22Rv1 (cell line): ENCODE measurements around the gene MYCL.

Experiments
- CTCF ChIP-seq: fragments of 450-650 bp; IDR thresholded peaks from 2 replicates; pipeline ENCODE4 v1.5.1; 2017; ENCODE audit warnings: mild to moderate bottlenecking
- ZFX ChIP-seq: fragments of 450-650 bp; IDR thresholded peaks from 2 replicates; pipeline ENCODE4 v1.6.1; 2017; ENCODE audit warnings: antibody characterized with exemption, borderline replicate concordance

DNA sequence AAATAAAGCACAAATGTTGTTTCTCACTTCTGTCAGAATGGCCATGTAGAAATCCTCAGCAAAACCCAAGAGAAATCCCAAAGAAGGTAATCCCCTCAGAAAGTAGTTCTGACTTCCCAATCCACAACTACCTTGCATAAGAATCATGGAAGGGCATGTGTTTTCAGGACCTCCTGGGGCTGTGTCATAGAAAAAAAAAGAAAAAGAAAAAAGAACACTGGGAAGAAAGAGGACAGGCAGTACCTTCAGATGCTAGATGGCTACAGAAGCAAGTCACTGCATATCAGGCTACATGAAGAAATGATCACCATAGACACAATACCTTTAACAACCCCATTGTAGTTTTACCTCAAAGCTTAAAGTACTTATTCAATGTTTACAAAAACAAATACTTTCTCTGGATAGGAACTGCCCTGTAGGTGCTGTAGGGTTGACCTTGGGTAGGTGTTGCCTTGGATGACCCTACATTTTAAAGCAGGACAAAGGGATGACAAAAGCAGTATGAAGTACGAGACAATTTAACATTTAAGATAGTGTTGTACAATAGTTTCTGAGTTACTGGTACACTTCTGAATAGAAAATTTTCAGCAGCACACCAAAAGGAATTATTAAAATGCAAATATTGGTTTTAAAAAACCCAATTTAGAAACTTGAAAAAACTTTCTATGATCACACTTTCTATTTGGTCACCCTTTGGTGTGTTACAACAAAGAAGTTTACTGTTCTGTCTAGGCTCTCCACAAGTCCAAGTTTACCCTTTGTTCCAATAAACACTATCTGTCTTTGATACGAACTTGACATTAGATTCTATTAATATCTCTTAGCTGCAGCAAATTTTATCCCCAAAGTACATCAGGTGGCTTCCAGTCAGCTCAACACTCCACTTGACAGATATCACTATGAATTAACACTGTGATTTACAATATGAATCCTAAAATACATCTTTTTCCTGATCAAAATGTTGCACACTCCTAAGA, 23.4 kb downstream of the MYCL start:
- TF ChIP-seq CTCF (no peak), ZFX (no peak)
